ENCODE data around the gene SHLD2. TPM values are rescaled to one million over a fixed set of nuclear protein-coding genes. Genes with fewer than 3 reads are reported as not detected.
"Not testable (repeated sequence)": the region's sequence is repeated elsewhere in the genome, so short reads cannot be mapped to it uniquely, and the experiment has no call there.

Gene SHLD2
- total RNA-seq, 1 experiment from 2014 or later, result 17.2 TPM

DNA sequence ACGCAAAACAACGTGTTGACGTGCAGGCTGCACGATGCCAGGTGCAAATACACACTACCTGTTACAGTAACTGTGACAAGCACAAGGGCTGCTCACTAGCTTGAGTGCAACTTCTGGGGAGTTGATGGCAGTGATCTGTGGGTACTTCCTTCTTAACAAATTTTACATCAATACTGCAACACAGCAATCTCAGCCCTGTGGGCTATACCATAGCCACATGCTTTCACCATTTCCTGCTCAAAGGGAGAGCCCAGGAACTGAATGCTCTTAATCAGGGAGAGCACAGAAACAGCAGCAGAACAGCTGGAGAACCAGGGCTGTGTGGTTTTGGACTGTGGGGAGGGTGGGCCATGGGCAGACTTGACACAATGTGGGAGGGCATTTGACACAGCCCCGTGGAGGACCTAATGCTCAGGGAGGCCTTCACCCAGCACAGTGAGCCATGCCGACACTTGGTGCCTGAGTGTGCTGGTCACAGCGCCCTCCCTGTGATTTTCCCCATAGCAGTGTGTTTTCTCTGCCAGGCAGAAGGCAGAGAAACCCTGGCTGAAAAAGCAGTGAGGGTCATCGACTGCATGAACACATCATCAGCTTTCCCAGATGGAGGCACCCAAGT lies 118.3 kb downstream of the SHLD2 start:
- not testable (repeated sequence) for DNase-seq (ENCODE audit: low spot score)

DNA sequence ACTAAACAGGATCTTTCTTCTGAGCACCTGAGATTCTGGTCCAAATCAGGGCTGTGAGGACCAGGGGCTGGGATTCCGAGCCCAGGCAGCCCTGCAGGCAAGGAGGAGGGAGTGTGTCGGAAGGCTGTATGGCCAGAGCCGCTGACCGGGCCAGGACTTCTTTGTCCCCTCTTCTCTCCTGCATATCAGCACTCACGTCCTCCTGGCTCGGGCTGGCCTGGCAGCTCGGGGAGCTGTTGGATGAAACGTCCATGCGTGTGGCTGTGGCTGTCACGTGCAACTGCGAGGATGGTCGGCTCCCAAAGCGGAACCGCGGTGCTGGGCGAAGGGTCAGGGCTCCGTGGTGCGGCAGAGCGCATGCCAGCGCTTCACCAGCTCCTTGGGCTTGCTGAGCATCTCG lies 118.8 kb downstream of the SHLD2 start:
- DNase-seq (ENCODE audit: low spot score), result not testable (repeated sequence)

- DNase-seq (ENCODE audit: low spot score), result not testable (repeated sequence)
Observed at GRCh38 chr10:87216120-87216519, 121.1 kb downstream of the SHLD2 start.

- not testable (repeated sequence) for DNase-seq (ENCODE audit: low spot score)
Observed at GRCh38 chr10:87219370-87219769, 124.4 kb downstream of the SHLD2 start.

DNA sequence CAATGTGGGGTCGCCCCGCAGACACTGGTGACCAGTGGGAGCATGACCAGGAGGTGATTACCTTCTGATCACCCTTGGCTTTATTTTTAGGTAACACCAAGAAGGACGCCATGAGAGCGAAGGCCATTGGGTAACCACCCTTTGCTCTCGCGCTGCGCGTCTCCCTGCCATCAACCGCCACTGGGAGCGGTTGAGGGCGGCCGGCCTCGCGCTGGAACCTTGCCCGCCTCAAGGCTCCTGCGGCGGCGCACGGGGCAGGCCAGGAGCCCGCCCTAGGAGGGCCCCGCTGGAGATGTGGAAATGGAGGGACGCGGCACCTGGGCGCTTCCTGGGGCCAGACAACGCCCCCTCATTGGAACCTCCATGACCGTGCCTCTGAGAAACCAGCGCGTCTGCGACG lies 127.8 kb downstream of the SHLD2 start:
- DNase-seq (ENCODE audit: low spot score), result not testable (repeated sequence)

DNA sequence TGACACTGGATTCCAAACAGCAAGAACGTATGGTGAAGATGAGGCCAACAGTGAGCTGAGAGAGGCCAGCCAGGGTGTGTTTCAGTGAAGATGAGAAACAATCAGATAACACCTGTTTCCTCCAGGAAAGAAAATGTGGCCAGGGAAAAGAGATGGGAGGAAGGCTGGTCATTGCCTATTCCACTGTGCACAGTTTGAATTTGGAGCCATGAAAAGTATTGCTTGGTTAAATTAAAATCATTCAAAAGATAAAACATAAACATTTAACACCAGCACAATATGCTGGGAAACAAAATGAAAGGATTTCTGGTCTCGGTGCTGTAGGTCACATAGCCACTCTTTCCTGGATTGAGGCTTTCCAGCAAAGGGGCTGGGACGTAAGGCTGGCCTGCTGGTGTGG lies 130.1 kb downstream of the SHLD2 start, which contains the start of gene NUTM2A:
TSS of gene NUTM2A (plus strand) at position 301 of the 400 bp plus-strand sequence. CDS start 383 bp downstream, outside the sequence.
- DNase-seq (ENCODE audit: low spot score), result not testable (repeated sequence)

DNA sequence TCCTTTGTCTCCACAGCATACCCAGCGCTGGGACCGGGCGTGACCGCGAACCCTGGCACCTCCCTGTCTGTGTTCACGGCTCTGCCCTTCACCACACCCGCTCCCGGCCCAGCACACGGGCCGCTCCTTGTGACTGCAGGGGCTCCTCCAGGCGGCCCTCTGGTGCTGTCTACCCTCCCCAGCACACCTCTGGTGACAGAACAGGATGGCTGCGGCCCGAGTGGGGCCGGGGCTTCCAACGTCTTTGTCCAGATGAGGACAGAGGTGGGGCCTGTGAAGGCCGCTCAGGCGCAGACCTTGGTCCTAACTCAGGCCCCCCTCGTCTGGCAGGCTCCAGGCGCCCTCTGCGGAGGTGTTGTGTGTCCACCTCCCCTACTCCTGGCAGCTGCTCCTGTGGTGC lies 133.2 kb downstream of the SHLD2 start:
- not testable (repeated sequence) for DNase-seq (ENCODE audit: low spot score)

DNA sequence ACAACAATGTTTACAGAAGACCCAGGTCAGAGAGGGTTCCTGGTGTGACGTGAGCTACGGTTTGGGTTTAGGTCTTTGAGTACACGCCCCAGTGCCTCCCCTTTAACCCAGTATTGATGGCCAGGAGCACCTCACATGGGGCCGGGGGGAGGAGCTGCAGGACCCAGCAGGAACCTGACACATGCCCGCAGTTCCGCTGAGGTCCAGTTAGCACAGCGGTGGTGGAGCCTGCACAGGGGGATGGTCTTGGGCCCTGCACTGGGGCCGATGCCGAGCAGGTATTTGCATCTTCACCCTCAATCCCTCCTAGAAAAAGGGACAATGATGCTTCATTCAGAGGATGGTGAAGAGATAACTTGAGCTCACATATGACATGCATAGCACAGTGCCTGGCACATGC lies 134.2 kb downstream of the SHLD2 start:
- not testable (repeated sequence) for DNase-seq (ENCODE audit: low spot score)

DNA sequence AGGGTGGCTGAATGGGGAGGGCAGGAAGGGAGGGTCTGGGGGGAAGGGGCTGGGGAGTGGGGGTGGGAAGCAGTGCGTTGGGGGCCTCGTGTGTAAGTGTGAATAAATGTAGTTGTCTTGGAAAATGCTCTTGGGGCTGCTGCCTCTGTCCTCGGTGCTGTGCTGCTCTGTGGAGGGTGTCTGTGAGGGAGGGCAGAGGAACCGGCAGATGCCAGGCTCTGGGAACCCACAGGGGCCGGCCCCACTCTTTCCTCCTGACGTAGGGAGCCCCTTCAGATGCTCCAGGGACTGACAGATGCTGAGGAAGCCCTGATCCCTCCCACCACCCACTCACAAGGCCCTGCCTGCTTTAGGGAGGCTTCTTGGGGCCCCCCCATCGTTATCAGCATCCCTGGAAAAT lies 139.8 kb downstream of the SHLD2 start:
- not testable (repeated sequence) for DNase-seq (ENCODE audit: low spot score)

DNA sequence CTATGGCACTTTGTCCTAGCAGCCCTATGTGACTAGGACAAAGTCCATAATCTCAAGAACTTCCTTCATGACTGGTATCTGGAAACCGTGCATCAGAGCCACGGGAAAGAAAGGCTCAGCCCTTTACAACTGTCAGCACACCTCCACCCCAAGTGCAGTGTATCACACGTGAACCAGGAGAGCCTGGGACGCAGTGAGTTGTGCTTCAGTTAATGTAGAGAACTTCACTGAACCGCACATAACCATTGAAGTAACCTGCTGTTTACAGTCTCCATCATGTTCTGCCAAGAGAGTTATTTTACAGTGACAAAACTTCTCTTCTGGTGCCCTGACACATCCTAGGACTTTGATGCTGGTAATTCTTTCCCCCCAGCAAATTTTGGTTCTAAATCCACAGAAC lies 142.2 kb downstream of the SHLD2 start:
- DNase-seq (ENCODE audit: low spot score), result not testable (repeated sequence)

DNA sequence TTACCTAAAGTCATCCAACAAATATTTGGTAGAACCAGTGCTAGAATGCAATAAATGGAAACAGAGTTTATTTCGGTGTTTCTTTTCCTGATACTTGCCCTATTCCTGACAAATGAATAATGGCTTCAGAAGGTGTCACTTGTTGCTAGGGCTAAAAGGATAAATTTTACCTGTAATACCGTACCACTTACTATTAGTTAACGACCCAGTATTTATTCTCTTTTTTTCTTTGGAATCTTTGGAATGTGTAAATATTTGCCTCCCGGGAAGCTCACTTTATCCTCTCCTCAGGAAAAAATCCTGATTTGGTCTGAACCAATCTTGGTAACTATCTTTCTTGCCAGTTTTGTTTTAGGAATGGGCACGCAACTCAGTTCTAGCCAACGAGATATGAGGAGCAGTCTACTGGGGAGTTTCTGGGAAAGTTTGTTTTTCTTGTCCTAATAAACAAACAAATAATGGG lies 144.4 kb downstream of the SHLD2 start:
- not testable (repeated sequence) for DNase-seq (ENCODE audit: low spot score)

Other genes starting within 250 kb of the SHLD2 start
- 0.12 and 1.8 TPM in 2 replicates for gene MMRN2, start 137.6 kb upstream of the SHLD2 start, total RNA-seq (2014; rRNA removed; shearing (Covaris generic))
- gene SNCG, start 136.6 kb upstream of the SHLD2 start, total RNA-seq (2014; rRNA removed; shearing (Covaris generic)), result 1.7 and 2.2 TPM in 2 replicates
- not detected in 2 replicates for gene ADIRF, start 126.7 kb upstream of the SHLD2 start, total RNA-seq (2014; rRNA removed; shearing (Covaris generic))
- not detected in 2 replicates for gene FAM25A, start 74.9 kb upstream of the SHLD2 start, total RNA-seq (2014; rRNA removed; shearing (Covaris generic))
- 111 and 119 TPM in 2 replicates for gene GLUD1, start 363 bp upstream of the SHLD2 start, total RNA-seq (2014; rRNA removed; shearing (Covaris generic))
- 0.37 TPM in 1 of 2 replicates, not detected in the other for gene NUTM2A, start 130.2 kb downstream of the SHLD2 start, total RNA-seq (2014; rRNA removed; shearing (Covaris generic))

Data from H4 (cell line).